Activated T-helper 2 cell treated with anti-CD3 and anti-CD28 coated beads, Interferon-gamma antibody, Interleukin-2, Interleukin-4, amounts not matched to agents 10 μg/mL and 5 μg/mL and 100 μg/mL, durations not matched to agents 14 hours and 24 hours and 36 hours (primary cell): Measurements from ENCODE around the gene ITGB1BP2. TPM values are rescaled to one million over a fixed set of nuclear protein-coding genes. Genes with fewer than 3 reads are reported as not detected.
"Not testable (repeated sequence)": the region's sequence is repeated elsewhere in the genome, so short reads cannot be mapped to it uniquely, and the experiment has no call there.

Experiments
- DNase-seq: peaks from one replicate; pipeline ENCODE4 v3.0.0; 2021; ENCODE audit warnings: low spot score
- H3K27ac Mint-ChIP-seq: one replicate; pipeline ENCODE4 v1.8.0; 2021; ENCODE audit warnings: mixed read lengths
- H3K27me3 Mint-ChIP-seq: one replicate; pipeline ENCODE4 v1.8.0; 2021; ENCODE audit warnings: low read depth, mixed read lengths
- H3K36me3 Mint-ChIP-seq: one replicate; pipeline ENCODE4 v1.8.0; 2021; ENCODE audit warnings: low read depth, mixed read lengths
- H3K4me1 Mint-ChIP-seq: one replicate; pipeline ENCODE4 v1.8.0; 2021; ENCODE audit warnings: low read depth, mixed read lengths
- H3K4me3 Mint-ChIP-seq: one replicate; pipeline ENCODE4 v1.8.0; 2021; ENCODE audit warnings: low read depth, mild to moderate bottlenecking, moderate library complexity, mixed read lengths
- H3K9me3 Mint-ChIP-seq: one replicate; pipeline ENCODE4 v1.8.0; 2021; ENCODE audit warnings: mixed read lengths
- intact Hi-C: fragments of 100-400 bp; cut with micrococcal nuclease; formaldehyde crosslinking; loops from one replicate; pipeline ENCODE4 v1.15.1; 2023
- total RNA-seq: library from RNA; stranded (reverse); gene quantifications from 2 replicates; pipeline ENCODE4 v1.2.3, GENCODE V29; 2022

The ITGB1BP2 gene
- total RNA-seq, 1 donor from 2014 or later, result 6.1 TPM

GRCh38 chrX:71320126-71320525 is 18.6 kb downstream of the ITGB1BP2 start:
- H3K36me3 Mint-ChIP-seq, result peaks cover 26% of the 10 kb centered on the region
- H3K27me3 Mint-ChIP-seq, result no peaks in the 10 kb centered on the region
- no peak overlapping the region for H3K27ac Mint-ChIP-seq
- intact Hi-C loops, result no loop called here
- DNase-seq, result no peak
- H3K4me3 Mint-ChIP-seq, result no peak overlapping the region
- H3K4me1 Mint-ChIP-seq, result peaks cover 3% of the 10 kb centered on the region
- H3K9me3 Mint-ChIP-seq, result no peaks in the 10 kb centered on the region

GRCh38 chrX:71321731-71322130 is 20.2 kb downstream of the ITGB1BP2 start:
- no peak overlapping the region for H3K4me3 Mint-ChIP-seq
- H3K9me3 Mint-ChIP-seq, result peaks cover 2% of the 10 kb centered on the region
- H3K36me3 Mint-ChIP-seq, result peaks cover 22% of the 10 kb centered on the region
- H3K27ac Mint-ChIP-seq, result no peak overlapping the region
- no peaks in the 10 kb centered on the region for H3K4me1 Mint-ChIP-seq
- intact Hi-C loops, result no loop called here
- H3K27me3 Mint-ChIP-seq, result no peaks in the 10 kb centered on the region
- no peak for DNase-seq

GRCh38 chrX:71324452-71324851 is 22.9 kb downstream of the ITGB1BP2 start:
- DNase-seq, H3K9me3 Mint-ChIP-seq, H3K27ac Mint-ChIP-seq, H3K4me1 Mint-ChIP-seq, H3K27me3 Mint-ChIP-seq, H3K4me3 Mint-ChIP-seq, intact Hi-C loops: not testable (repeated sequence)
- H3K36me3 Mint-ChIP-seq, result peaks cover 29% of the 10 kb centered on the region

- Mint-ChIP-seq H3K36me3 (peaks cover 26% of the 10 kb centered on the region), H3K27ac (no peak overlapping the region), H3K4me3 (no peak overlapping the region), H3K9me3 (peaks cover 5% of the 10 kb centered on the region), H3K27me3 (no peaks in the 10 kb centered on the region), H3K4me1 (no peaks in the 10 kb centered on the region)
- no peak for DNase-seq
- intact Hi-C loops, result no loop called here
Observed at GRCh38 chrX:71326394-71326793, 24.8 kb downstream of the ITGB1BP2 start.

GRCh38 chrX:71349151-71349665 is 47.7 kb downstream of the ITGB1BP2 start:
- intact Hi-C loops, H3K4me3 Mint-ChIP-seq, H3K9me3 Mint-ChIP-seq, DNase-seq, H3K36me3 Mint-ChIP-seq, H3K4me1 Mint-ChIP-seq, H3K27ac Mint-ChIP-seq, H3K27me3 Mint-ChIP-seq: not testable (repeated sequence)

GRCh38 chrX:71349867-71350266 is 48.3 kb downstream of the ITGB1BP2 start:
- H3K4me3 Mint-ChIP-seq, H3K9me3 Mint-ChIP-seq, H3K27ac Mint-ChIP-seq, intact Hi-C loops, H3K27me3 Mint-ChIP-seq, H3K36me3 Mint-ChIP-seq, H3K4me1 Mint-ChIP-seq, DNase-seq: not testable (repeated sequence)

- intact Hi-C loops, H3K27ac Mint-ChIP-seq, H3K4me3 Mint-ChIP-seq, DNase-seq, H3K36me3 Mint-ChIP-seq, H3K9me3 Mint-ChIP-seq, H3K4me1 Mint-ChIP-seq, H3K27me3 Mint-ChIP-seq: not testable (repeated sequence)
Observed at GRCh38 chrX:71352439-71352838, 50.9 kb downstream of the ITGB1BP2 start.

Other genes starting within 250 kb of the ITGB1BP2 start
- 49.9 and 50.1 TPM in 2 replicates for gene SNX12, start 233.4 kb upstream of the ITGB1BP2 start, total RNA-seq
- 10.6 and 11.6 TPM in 2 replicates for gene FOXO4, start 205.9 kb upstream of the ITGB1BP2 start, total RNA-seq
- 22.7 and 26.3 TPM in 2 replicates for gene CXorf65, start 195.0 kb upstream of the ITGB1BP2 start, total RNA-seq
- 358 and 366 TPM in 2 replicates for gene IL2RG, start 190.2 kb upstream of the ITGB1BP2 start, total RNA-seq
- gene MED12, start 183.2 kb upstream of the ITGB1BP2 start, total RNA-seq, result 71.1 and 71.3 TPM in 2 replicates
- gene NLGN3, start 156.9 kb upstream of the ITGB1BP2 start, total RNA-seq, result 0.78 and 0.94 TPM in 2 replicates
- gene GJB1, start 78.5 kb upstream of the ITGB1BP2 start, total RNA-seq, result not detected in 2 replicates
- gene ZMYM3, start 47.6 kb upstream of the ITGB1BP2 start, total RNA-seq, result 26.8 and 31.4 TPM in 2 replicates
- gene NONO, start 18.1 kb upstream of the ITGB1BP2 start, total RNA-seq, result 585 and 612 TPM in 2 replicates
- gene TAF1, start 64.6 kb downstream of the ITGB1BP2 start, total RNA-seq, result 48.0 and 49.6 TPM in 2 replicates
- 224 and 231 TPM in 2 replicates for gene OGT, start 231.4 kb downstream of the ITGB1BP2 start, total RNA-seq